Measurements from ENCODE around the gene NEK4. TPM values are rescaled to one million over a fixed set of nuclear protein-coding genes. Genes with fewer than 3 reads are reported as not detected.

Gene NEK4
- total RNA-seq, 2 donors from 2014 or later: 3.2 to 19.9 TPM

- Mint-ChIP-seq H3K27ac (no peak overlapping the region), H3K36me3 (no peaks in the 10 kb centered on the region), H3K9me3 (no peaks in the 10 kb centered on the region)
- ATAC-seq: no peak
- DNase-seq (ENCODE audit: low spot score in 2 of 2): no peak
Measured at GRCh38 chr3:52796411-52796810, 25.7 kb upstream of the NEK4 start.

GRCh38 chr3:52795298-52795900 lies 24.7 kb upstream of the NEK4 start:
- H3K36me3 Mint-ChIP-seq: no peaks in the 10 kb centered on the region
- ATAC-seq (no peak), DNase-seq (ENCODE audit: low spot score in 2 of 2) (no peak)
- no peak overlapping the region for H3K27ac Mint-ChIP-seq
- no peaks in the 10 kb centered on the region for H3K9me3 Mint-ChIP-seq

GRCh38 chr3:52794612-52795099 lies 23.9 kb upstream of the NEK4 start, which contains the start of gene ITIH3:
ITIH3 (plus strand) TSS chr3:52794796; CDS start chr3:52794804, 8 bp downstream.
- DNase-seq (ENCODE audit: low spot score in 2 of 2) (no peak), ATAC-seq (no peak)
- H3K9me3 Mint-ChIP-seq: no peaks in the 10 kb centered on the region
- no peak within 1 kb of the TSS for H3K27ac Mint-ChIP-seq
- H3K36me3 Mint-ChIP-seq: no peaks in the 10 kb centered on the region

GRCh38 chr3:52793702-52794611 lies 23.2 kb upstream of the NEK4 start:
- no peak for ATAC-seq
- Mint-ChIP-seq H3K36me3 (no peaks in the 10 kb centered on the region), H3K27ac (no peak overlapping the region), H3K9me3 (no peaks in the 10 kb centered on the region)
- DNase-seq (ENCODE audit: low spot score in 2 of 2): no peak

- H3K27ac Mint-ChIP-seq: no peak overlapping the region
- no peak for DNase-seq (ENCODE audit: low spot score in 2 of 2)
- H3K9me3 Mint-ChIP-seq: no peaks in the 10 kb centered on the region
- H3K36me3 Mint-ChIP-seq: no peaks in the 10 kb centered on the region
- no peak for ATAC-seq
Measured at GRCh38 chr3:52792961-52793695, 22.4 kb upstream of the NEK4 start.

GRCh38 chr3:52792413-52792812 lies 21.7 kb upstream of the NEK4 start:
- Mint-ChIP-seq H3K27ac (no peak overlapping the region), H3K36me3 (no peaks in the 10 kb centered on the region), H3K9me3 (no peaks in the 10 kb centered on the region)
- DNase-seq (ENCODE audit: low spot score in 2 of 2) (no peak), ATAC-seq (no peak)

- no peaks in the 10 kb centered on the region for H3K36me3 Mint-ChIP-seq
- DNase-seq (ENCODE audit: low spot score in 2 of 2) (no peak), ATAC-seq (no peak)
- peak overlapping the region in 1 of 2 donors; percentile 50 for H3K27ac Mint-ChIP-seq
- no peaks in the 10 kb centered on the region for H3K9me3 Mint-ChIP-seq
Measured at GRCh38 chr3:52791928-52792327, 21.2 kb upstream of the NEK4 start.

- DNase-seq (ENCODE audit: low spot score in 2 of 2) (no peak), ATAC-seq (no peak)
- Mint-ChIP-seq H3K9me3 (no peaks in the 10 kb centered on the region), H3K27ac (no peak overlapping the region), H3K36me3 (no peaks in the 10 kb centered on the region)
Measured at GRCh38 chr3:52791366-52791765, 20.6 kb upstream of the NEK4 start.

GRCh38 chr3:52790741-52791140 lies 20.0 kb upstream of the NEK4 start:
- Mint-ChIP-seq H3K27ac (no peak overlapping the region), H3K36me3 (no peaks in the 10 kb centered on the region), H3K9me3 (no peaks in the 10 kb centered on the region)
- ATAC-seq (no peak), DNase-seq (ENCODE audit: low spot score in 2 of 2) (no peak)

- ATAC-seq (no peak), DNase-seq (ENCODE audit: low spot score in 2 of 2) (no peak)
- no peaks in the 10 kb centered on the region for H3K9me3 Mint-ChIP-seq
- H3K27ac Mint-ChIP-seq: peak overlapping the region in 1 of 2 donors; percentile 27
- H3K36me3 Mint-ChIP-seq: no peaks in the 10 kb centered on the region
Measured at GRCh38 chr3:52790337-52790736, 19.6 kb upstream of the NEK4 start.

- Mint-ChIP-seq H3K36me3 (no peaks in the 10 kb centered on the region), H3K9me3 (no peaks in the 10 kb centered on the region), H3K27ac (no peak overlapping the region)
- no peak for DNase-seq (ENCODE audit: low spot score in 2 of 2)
- ATAC-seq: no peak
Measured at GRCh38 chr3:52789746-52790040, 19.0 kb upstream of the NEK4 start.

GRCh38 chr3:52788890-52789745 lies 18.4 kb upstream of the NEK4 start:
- Mint-ChIP-seq H3K27ac (peak overlapping the region in 1 of 2 donors; percentile 10), H3K36me3 (no peaks in the 10 kb centered on the region), H3K9me3 (no peaks in the 10 kb centered on the region)
- ATAC-seq: no peak
- no peak for DNase-seq (ENCODE audit: low spot score in 2 of 2)

- ATAC-seq (no peak), DNase-seq (ENCODE audit: low spot score in 2 of 2) (no peak)
Measured at GRCh38 chr3:52787672-52788625, 17.2 kb upstream of the NEK4 start.

GRCh38 chr3:52787246-52787645 lies 16.5 kb upstream of the NEK4 start:
- ATAC-seq: no peak
- Mint-ChIP-seq H3K36me3 (no peaks in the 10 kb centered on the region), H3K9me3 (no peaks in the 10 kb centered on the region), H3K27ac (peak overlapping the region in 1 of 2 donors; percentile 26)
- DNase-seq (ENCODE audit: low spot score in 2 of 2): no peak

More at GRCh38 chr3:52787672-52788625, 17.2 kb upstream of the NEK4 start:
- Mint-ChIP-seq H3K36me3 (no peaks in the 10 kb centered on the region), H3K27ac (no peak overlapping the region), H3K9me3 (no peaks in the 10 kb centered on the region)
